ENCODE results near the gene DPYD. TPM values are rescaled to one million over a fixed set of nuclear protein-coding genes. Genes with fewer than 3 reads are reported as not detected.

DPYD gene
- total RNA-seq, 4 donors from 2014 or later: 30.9 to 66.6 (median 48.2) TPM

- no peak overlapping the region for H3K27ac ChIP-seq
- no peaks in the 10 kb centered on the region for H3K27me3 ChIP-seq
- no peaks in the 10 kb centered on the region for H3K4me1 ChIP-seq
- DNase-seq: no peak
- intact Hi-C loops (cut with DNase I; ENCODE audit: low total_unique reads): no loop called here
- no peaks in the 10 kb centered on the region for H3K9me3 ChIP-seq
- no peaks in the 10 kb centered on the region for H3K36me3 ChIP-seq
- no peak overlapping the region for H3K4me3 ChIP-seq
- TF ChIP-seq POLR2A (IDR thresholded peaks at IDR 0.05) (no peak), CTCF (IDR thresholded peaks at IDR 0.05) (no peak)
Measured at GRCh38 chr1:97071173-97071572, 849.7 kb downstream of the DPYD start.

GRCh38 chr1:97070376-97070775, 850.5 kb downstream of the DPYD start:
- H3K4me3 ChIP-seq: no peak overlapping the region
- no peaks in the 10 kb centered on the region for H3K9me3 ChIP-seq
- H3K4me1 ChIP-seq: no peaks in the 10 kb centered on the region
- intact Hi-C loops (cut with DNase I; ENCODE audit: low total_unique reads): no loop called here
- TF ChIP-seq POLR2A (IDR thresholded peaks at IDR 0.05): no peak
- H3K27ac ChIP-seq: no peak overlapping the region
- DNase-seq: no peak
- no peaks in the 10 kb centered on the region for H3K27me3 ChIP-seq
- H3K36me3 ChIP-seq: no peaks in the 10 kb centered on the region

- no peaks in the 10 kb centered on the region for H3K4me1 ChIP-seq
- no peak overlapping the region for H3K4me3 ChIP-seq
- TF ChIP-seq CTCF (IDR thresholded peaks at IDR 0.05): no peak
- no peak for TF ChIP-seq POLR2A (IDR thresholded peaks at IDR 0.05)
- H3K36me3 ChIP-seq: no peaks in the 10 kb centered on the region
- H3K9me3 ChIP-seq: no peaks in the 10 kb centered on the region
- intact Hi-C loops (cut with DNase I; ENCODE audit: low total_unique reads): no loop called here
- no peaks in the 10 kb centered on the region for H3K27me3 ChIP-seq
- no peak overlapping the region for H3K27ac ChIP-seq
- DNase-seq: no peak
Measured at GRCh38 chr1:97069312-97069711, 851.5 kb downstream of the DPYD start.

GRCh38 chr1:97066860-97067259, 854.0 kb downstream of the DPYD start:
- intact Hi-C loops (cut with DNase I; ENCODE audit: low total_unique reads): no loop called here

GRCh38 chr1:97063532-97063931, 857.3 kb downstream of the DPYD start:
- intact Hi-C loops (cut with DNase I; ENCODE audit: low total_unique reads): no loop called here
- no peak overlapping the region for H3K4me3 ChIP-seq

More at GRCh38 chr1:97066860-97067259, 854.0 kb downstream of the DPYD start:
- no peak overlapping the region for H3K27ac ChIP-seq
- TF ChIP-seq CTCF (IDR thresholded peaks at IDR 0.05): no peak
- TF ChIP-seq POLR2A (IDR thresholded peaks at IDR 0.05): no peak
- no peaks in the 10 kb centered on the region for H3K9me3 ChIP-seq
- H3K27me3 ChIP-seq: no peaks in the 10 kb centered on the region
- H3K36me3 ChIP-seq: no peaks in the 10 kb centered on the region
- H3K4me3 ChIP-seq: no peak overlapping the region
- H3K4me1 ChIP-seq: no peaks in the 10 kb centered on the region
- DNase-seq: no peak

More at GRCh38 chr1:97063532-97063931, 857.3 kb downstream of the DPYD start:
- Histone ChIP-seq H3K27me3 (no peaks in the 10 kb centered on the region), H3K4me1 (no peaks in the 10 kb centered on the region), H3K9me3 (no peaks in the 10 kb centered on the region), H3K36me3 (no peaks in the 10 kb centered on the region), H3K27ac (no peak overlapping the region)
- no peak for DNase-seq
- TF ChIP-seq CTCF (IDR thresholded peaks at IDR 0.05) (no peak), POLR2A (IDR thresholded peaks at IDR 0.05) (no peak)

Data from uterus (tissue), 4 donors.